UCSD-AML1 (cell line): ENCODE results near the gene WDR45B.

ENCODE experiments used
- DNase-seq: peaks from one replicate; lab custom pipeline; 2025; ENCODE audit not compliant: unreplicated experiment; lab: John Stamatoyannopoulos, UW

WDR45B gene

DNA sequence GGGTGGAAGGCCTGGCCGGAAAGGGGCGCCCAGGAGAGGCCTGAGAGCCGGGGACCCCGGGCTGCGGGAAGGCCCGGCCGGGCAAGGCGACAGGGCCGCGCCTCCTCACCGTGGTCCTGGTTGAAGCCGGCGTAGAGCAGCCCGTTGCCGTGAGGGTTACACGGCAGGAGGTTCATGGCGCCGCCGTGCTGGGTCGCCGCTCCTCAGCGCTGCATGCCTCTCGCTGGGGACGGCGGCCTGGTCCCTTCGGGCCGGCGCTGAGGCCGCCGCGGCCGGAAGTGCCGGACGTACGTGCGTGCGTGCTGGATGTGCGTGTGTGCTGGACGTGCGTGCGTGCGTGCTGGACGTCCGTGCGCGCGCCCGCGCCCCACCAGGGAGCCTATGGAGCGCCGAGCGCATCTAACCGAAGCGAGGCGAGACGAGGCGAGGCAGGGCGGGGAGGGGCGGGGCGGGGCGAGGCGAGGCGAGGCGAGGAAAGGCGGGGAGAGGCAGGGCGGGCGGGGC is at the start of gene WDR45B:
TSS of gene WDR45B (minus strand) at position 280 of the 504 bp plus-strand sequence. CDS start at position 176, 104 bp downstream.
- DNase-seq: peak; percentile 98

DNA sequence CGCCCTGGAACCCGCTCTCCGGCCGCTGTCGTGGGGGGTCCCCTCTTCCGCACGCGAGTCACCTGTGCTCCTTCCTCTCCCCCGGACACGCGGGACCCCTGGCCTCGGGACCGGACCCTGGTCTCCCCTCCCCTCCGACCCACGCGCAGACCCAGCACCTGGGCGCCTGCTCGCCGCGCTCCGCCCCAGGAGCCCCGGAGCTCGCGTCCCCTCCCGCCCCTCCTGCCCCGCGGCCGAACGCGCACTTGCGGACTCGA is 49.5 kb upstream of the WDR45B start:
- DNase-seq: no peak

DNA sequence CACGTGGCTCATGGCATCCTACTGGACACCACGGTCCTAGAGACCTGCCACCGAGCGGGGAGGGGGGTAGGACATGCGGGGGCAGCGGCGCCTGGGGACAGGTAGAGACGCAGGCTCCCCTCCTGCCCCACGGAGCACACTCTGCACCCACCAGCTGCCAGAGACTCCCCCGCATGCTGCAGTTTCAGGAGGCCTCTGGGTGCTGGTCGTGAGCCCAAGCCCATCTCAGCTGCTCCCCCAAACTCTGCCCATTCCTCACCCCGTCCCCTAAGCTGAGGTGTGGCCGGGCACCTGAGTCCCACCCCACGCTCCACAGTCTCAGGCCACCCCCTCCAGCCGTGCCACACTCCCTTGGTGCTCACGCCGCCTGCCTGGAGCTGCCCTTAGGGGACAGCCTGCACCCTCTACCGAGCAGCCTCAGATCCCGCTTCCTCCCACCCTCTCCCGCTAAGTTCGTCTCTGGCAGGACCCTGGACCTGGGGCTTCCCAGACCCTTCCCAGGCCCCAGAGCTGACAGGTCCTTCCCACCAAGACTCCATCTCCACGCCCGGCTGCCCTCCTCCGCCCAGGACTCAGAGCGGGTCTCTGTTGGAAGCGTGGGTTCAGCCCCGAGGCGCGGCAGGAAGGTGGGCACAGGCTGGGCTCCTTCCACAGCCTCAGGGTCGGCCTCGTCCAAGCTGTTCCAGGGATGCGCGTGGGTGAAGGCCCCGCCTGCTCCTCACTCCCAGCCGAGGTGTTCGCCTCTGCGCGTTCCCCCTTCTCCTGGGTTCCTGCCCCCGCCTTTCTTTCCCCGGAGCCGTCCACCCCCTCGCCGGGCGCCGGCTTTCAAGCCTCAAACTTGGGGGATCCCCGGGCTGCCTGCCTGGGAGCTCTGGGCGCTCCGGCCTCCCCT is 48.9 kb upstream of the WDR45B start:
- no peak for DNase-seq

DNA sequence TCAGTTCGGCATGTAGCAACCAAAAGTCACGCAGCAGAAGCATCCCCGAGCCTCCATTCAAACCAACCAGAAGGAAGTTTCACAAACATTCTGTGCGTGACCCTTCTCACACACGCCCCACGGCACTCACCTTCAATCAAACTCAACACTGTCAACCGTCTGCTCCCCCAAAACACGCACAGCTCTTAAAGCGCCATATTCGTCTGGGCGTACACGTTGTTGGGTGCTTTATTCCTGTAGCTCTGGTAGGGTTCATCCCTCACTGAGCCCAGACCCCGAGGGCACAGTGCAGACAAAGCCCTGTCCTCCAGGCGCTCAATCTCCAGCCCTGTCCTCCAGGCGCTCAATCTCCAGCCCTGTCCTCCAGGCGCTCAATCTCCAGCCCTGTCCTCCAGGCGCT is 48.0 kb upstream of the WDR45B start:
- DNase-seq: no peak

DNA sequence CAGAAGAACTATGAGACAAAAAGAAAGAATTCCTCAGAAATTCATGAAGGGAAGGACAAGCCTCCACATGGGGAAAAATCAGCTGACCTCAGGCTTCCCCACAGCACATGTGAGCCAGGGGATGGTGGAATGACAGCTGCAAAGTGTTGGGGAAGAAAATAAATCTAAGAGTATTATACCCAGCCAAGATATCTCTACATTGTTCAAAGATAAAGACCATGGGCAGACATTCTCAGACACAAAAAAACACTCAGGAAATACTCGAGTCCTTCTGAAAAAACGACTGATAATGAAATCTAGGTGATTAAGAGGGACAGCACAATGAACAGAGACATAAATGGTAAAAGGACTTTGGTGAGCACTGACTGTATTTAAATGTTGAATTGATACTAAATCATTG is 46.4 kb upstream of the WDR45B start:
- no peak for DNase-seq

DNA sequence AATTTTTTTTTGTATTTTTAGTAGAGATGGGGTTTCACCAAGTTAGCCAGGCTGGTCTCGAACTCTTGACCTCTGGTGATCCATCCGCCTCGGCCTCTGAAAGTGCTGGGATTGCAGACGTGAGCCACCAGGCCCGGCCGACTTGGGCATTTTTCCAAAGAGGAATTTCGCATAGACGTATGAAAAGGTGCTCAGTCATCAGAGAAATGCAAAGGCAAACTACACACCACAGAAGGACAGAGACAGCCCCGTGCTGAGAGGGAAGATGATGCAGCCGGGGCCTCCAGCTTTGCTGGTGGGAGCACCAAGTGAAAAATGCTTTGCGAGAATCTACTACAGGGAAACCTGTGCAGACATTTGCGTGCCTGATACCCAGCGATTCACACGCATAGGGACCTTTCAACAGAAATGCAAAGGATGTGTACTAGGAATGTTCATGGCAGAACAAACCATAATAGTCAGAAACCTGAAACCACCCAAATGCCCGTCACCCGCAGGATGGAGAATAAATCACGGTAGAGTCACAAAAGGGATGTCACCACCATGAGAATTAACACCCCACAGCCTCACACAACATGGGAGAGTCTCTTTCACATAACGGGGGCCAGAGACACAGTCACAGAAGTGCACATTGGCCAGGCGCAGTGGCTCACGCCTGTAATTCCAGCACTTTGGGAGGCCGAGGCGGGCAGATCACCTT is 45.1 kb upstream of the WDR45B start:
- no peak for DNase-seq

DNA sequence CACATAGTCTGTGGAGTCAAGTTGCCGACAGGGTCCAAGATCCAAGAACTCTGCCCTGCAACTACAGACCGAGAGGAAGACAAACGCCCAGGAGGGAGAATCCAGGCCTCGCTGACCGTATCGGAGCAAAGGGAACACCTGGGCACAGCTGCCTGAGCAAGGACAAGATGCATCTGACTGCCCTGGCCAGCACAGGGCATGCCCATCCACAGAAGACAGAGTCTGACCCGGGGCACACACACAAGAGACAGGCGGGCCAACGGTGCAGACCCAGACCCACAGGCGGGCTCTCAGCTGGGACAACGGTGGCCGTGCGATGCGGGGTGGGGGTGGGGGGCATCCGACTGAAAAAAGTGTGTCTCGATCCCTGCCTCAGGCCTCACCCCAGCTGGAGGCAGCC is 44.0 kb upstream of the WDR45B start:
- no peak for DNase-seq

DNA sequence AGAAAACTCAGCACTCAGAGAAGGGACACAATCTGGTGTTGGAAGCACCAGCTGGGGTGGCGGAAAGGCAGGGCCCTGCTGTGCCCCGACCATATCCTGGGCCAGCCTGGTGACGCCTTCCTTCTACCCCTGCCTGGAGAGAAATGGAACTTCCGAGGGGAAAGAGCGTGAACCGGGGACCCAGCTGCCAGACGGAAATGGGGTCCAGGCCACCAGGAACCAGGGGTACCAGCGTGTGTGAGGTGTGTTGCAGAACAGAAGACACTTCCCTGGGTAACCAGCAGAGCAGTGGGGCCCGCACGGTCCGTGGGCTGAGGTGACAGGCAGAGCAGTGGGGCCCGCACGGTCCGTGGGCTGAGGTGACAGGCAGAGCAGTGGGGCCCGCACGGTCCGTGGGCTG is 43.5 kb upstream of the WDR45B start:
- DNase-seq: no peak

DNA sequence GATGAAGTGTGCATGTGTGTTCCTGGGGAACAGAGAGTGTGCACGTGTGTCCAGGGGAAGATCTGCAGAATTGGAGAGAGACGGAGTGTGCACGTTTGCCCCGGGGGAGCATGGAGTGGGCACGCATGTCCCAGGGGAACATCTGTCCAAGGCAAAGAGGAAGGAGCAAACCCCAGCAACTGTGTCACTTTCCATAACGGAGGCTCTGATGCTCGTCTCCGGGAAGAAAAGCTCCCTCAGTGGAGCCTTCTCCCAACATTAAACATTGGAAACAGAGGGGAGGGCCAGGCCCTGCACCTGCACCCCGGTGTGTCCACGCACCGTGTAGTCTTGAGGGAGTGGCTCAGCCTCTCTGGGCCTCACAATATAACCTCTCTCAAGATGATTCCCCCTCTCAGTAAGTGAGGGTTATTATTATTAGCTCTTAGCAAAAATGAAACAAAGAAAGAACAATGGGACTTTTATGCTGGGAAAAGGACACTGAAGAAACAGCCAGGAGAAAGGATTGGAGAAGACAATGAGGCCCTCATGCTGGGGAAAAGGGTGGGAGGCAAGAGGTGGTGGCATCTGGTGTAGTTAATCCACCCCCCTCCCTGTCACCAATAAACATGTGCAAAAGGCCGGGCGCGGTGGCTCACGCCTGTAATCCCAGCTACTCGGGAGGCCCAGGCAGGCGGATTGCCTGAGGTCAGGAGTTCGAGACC is 42.7 kb upstream of the WDR45B start:
- no peak for DNase-seq

DNA sequence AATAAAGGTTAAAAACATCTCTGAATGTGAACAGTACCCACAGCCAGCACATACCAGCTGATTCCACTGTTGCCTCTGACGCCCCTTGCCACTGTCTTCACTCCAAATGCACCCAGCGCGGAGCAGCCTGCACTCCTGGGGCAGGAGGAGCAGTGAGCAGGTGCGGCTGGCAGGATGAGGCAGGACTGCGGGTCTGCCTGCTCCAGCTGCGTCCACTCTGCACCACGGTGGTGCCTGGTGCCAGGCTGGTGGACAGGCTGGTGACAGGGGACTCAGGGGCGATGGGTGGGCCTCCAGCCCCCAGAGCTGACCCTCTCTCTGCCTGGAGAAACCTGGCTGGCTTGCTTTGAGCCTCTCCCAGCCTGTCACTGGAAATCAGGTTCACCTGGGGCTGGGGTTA is 40.8 kb upstream of the WDR45B start:
- DNase-seq: no peak

DNA sequence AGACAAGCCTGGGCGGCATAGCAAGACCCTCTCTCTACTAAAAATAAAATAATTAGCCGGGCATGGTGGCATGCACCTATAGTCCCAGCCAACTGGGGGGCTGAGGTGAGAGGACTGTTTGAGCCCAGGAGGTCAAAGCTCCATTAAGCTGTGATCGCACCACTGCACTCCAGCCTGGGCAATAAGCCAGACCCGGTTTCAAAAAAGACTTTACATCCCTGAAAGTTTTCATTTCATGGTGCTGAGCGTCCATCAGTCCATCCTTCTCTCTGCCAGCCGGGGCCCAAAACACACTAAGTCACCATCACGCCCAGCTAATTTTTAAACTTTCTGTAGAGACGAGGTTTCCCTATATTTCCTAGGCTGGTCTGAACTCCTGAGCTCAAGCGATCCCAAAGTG is 39.6 kb upstream of the WDR45B start:
- no peak for DNase-seq

DNA sequence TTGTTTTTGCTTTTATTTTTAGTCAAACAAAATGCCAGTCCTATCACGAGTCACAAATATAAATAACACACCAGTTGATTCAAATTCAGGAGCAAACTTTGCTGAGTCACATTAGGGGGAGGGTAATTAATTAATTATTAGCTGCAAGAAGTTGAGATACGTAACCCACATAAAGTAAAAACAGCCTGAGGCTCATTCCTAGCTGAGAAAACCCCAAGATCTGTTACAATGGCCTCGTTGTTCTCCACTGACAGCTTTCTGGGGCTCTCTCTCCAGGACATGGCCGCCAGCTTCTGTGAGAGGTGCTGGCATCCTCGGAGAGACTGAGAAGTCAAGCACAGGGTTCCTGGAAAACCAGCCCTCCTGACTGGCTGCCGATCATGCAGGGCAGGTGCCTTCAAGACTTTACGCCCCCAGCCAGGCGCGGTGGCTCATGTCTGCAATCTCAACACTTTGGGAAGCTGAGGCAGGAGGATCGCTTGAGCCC is 39.2 kb upstream of the WDR45B start:
- no peak for DNase-seq

DNA sequence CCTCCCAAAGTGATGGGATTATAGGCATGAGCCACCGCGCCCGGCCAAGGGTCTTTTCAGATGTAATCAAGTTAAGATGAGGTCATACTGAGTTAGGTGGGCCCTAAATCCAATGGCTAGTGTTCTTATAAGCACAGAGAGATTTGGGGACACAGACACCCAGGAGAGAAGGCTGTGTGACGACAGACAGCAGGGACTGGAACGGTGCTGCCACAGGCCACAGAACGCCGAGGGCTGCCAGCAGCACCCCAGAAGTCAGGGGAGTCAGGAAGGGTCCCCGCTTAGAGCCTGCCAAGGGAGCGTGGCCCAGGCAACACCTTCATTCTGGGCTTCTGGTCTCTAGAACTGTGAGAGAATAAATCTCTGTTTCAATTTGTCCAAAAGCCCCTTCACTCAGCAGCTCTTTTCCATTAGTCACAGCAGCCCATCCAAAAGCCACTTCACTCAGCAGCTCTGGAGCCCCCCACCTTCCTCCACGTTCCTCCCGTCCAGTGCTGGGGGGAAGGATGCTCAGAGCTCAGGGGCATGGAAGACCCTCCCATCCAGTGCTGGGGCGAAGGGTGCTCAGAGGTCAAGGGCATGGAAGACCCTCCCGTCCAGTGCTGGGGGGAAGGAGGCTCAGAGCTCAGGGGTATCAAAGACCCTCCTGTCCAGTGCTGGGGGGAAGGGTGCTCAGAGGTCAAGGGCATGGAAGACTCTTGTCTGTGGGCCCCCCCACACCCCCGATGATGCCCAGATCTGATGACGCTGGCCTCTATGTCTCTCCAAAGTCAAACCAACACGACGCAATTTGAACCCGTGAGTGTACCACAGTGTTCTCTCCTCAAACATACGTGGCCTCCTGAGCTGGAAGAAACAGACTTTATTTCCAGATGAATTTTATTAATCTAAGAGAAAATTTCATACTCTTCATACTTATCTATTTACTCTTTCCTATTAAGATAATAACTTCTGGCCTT is 38.4 kb upstream of the WDR45B start:
- no peak for DNase-seq

DNA sequence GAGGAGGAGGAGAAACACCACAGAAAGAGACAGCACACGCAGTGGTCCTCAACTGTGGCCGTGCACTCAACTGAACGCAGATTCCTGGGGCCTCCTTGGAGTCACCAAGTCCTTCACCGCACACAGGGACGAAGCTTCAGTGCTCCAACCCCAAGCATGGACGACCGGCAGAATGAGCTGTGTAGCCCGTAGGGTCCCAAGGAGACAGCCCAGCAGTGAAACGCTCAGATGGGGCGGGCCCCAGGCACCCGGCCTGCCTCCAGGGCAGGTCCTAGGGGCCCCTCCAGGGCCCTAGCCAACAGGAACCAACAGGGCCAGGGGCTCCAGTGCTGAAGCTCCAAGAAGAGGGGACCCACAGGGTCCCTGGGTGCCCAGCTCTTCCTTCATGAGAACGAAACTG is 37.0 kb upstream of the WDR45B start:
- DNase-seq: no peak

DNA sequence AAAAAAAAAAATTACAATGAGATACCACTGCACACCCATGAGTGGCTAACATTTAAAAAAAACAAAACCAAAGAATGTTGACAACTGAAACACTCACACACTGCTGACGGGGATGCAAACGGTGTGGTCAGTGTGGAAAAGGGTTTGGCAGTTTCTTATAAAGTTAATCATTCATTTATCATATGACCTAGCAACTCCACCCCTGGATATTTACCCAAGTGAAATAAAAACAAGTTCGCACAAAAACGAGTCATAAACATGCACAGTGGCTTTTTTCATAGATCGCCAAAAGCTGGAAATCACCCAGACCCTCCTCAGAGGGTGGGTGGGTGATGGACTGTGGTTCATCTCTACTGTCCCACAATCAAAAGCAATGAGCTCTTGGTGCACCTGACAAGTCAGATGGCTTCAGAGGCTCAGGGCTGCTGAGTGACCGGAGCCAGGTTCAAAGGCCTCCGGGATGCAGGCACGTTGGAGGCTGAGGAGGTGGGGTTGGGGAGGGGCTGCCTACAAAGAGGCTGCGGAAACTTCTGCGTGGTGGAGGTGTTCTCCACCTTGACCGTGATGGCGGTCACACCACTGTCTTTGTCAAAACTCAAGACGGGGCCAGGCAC is 36.1 kb upstream of the WDR45B start:
- no peak for DNase-seq

DNA sequence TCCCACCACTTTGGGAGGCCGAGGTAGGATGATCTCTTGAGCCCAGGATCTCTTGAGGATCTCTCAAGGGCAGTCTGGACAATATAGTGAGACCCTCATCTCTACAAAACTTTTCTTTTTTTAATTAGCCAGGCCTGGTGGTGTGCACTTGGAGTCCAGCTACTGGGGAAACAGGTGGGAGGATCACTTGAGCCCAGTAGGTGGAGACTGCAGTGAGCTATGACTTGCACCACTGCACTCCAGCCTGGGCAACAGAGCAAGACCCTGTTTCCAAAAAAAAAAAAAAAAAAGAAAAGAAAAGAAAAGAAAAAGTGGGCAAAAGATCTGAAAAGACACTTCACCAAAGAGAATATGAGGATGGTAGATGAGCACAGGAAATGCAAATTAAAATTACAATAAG is 35.3 kb upstream of the WDR45B start:
- no peak for DNase-seq

DNA sequence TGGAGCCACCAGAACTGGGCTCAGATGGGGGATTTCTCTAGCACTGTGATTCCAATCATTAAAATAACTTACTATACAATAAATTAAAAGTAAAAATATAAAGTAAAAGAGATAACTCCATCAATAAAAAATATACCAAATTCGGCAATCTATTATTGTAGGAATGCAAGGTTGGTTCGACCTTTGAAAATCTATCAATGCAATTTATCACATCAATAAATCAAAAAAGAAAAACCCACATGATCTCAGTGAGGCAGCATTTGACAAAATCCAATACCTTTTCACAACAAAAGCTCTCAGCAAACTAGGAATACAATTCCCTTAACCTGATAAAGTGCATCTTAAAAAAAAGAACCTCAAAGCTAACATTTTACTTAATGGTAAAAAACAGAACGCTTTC is 33.3 kb upstream of the WDR45B start:
- no peak for DNase-seq

DNA sequence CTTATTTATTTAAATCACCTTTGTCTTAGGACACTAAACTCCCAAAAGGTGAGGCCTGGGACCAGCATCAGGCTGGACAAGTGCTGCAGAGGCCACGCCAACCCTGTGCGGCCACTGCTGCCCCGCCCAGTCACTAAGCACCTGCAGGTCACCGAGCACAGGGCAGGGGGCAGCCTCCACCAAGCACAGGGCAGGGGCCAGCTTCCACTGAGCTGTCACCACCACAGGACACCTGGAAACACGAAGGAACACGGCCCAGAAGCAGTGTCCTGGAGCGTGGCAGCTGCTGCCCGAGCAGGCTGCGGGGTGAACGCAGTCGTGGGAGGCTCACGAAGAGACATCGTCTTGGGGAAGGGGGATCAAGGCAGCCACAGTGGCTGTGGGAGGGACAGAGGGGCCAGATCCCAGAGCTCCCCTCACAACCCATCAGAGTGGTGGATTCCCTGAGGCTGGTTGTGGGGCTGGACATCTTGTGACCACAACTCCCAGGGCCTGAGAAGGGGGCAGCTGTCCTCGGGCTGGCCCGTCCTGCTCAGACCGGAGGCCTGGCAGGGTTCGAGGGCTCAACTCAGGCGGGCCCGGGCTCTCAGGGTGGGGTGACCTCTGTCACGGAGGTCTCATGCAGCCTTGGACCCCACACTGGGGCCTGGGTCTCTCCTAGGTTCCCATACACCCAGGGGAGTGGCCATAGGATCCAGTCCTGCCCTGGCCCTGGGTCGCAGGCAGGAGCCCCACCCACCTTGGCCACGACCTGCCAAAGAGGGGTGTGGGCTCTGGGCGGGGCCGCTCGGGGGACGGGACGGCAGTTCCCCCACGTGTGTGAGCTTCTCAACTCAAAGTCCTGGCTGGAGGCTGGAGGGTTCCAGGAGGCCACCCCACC is 31.6 kb upstream of the WDR45B start:
- no peak for DNase-seq

DNA sequence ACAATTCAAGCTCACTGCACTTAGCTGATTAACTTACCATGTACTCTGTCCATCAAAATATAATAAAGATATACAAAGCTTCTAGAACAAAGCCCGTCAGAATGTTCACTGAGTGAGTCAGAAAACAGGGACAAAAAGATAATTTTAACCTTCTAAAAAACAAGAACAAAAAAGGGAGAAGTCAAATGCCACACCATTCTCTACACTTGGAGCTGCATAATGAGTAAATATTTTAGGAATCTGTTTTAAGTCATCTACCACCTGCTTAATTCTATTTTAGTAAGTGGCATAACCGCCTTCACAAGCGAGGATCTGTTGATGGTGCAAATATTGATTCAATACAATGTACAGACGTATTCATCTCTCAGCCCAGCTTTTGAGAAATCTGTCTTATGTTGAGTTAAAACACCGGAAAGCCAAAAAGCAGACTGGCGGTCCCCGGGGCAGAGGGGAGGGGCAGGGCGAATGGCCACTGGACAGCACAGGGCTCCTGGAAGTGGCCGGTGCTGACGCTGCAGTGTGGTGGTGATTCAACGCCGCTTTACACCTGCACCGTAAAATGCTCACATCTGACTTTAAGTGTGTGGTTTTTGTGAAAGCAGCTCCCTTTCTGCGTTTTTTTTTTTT is 30.1 kb upstream of the WDR45B start:
- no peak for DNase-seq
